ENCODE results near the gene C1D. TPM values are rescaled to one million over a fixed set of nuclear protein-coding genes. Genes with fewer than 3 reads are reported as not detected.
"Not testable (repeated sequence)": the region's sequence is repeated elsewhere in the genome, so short reads cannot be mapped to it uniquely, and the experiment has no call there.

The C1D gene
- total RNA-seq, 4 donors from 2014 or later: 2.2 to 71.8 (median 30.5) TPM

DNA sequence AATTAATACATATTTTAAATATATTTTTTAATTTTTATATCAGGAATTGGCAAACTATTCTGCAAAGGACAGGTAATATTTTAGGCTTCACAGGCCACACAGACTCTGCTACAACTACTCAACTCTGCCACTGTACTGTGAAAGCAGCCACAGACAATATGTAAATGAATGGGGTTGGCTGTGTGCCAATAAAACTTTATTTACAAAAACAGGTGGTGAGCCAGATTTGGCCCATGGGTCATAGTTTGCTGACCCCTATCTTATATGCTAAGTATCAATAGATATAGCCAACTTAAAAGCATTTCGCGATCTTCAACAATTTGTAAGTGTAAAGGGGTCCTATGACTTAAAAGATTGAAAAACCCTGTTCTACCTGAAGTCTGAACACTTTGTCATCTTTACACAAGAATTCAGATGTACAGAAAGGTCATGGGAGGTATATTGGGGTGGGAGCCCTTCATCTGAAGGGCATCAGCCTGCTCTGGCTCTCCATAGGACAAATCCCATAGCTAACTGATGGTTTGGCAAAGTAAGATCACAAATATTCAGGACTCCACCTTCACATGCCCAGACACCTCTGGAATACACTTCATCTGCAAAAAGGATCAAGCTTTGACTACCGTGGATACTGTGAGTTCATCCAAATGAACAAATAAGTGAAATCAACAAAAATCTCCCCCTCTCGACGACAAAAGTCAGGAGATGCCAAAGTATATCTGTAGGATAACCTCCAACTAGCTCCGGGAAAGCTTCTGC lies 65.9 kb downstream of the C1D start:
- Histone ChIP-seq H3K4me1 (no peaks in the 10 kb centered on the region), H3K36me3 (no peaks in the 10 kb centered on the region), H3K27me3 (no peaks in the 10 kb centered on the region), H3K27ac (no peak overlapping the region), H3K9me3 (no peaks in the 10 kb centered on the region), H3K4me3 (no peak overlapping the region)
- 75 to 100% methylated on average over 1 to 6 of the region's 6 CpGs for WGBS, 2 donors (ENCODE audit: low coverage in 1 of 2)
- in situ Hi-C loops (cut with MboI; ENCODE audit: low pct_ligation_motif_present in 1 of 4, low pct_unique_long_range_greater_than_20kb in 1 of 4, low sequenced_read_pairs in 3 of 4): no loop called here
- no peak for TF ChIP-seq CTCF (IDR thresholded peaks at IDR 0.05)
- no peak for TF ChIP-seq POLR2A (IDR thresholded peaks at IDR 0.05)
- no peak for TF ChIP-seq POLR2AphosphoS5 (IDR thresholded peaks at IDR 0.05)
- no peak for TF ChIP-seq EP300 (IDR thresholded peaks at IDR 0.05; ENCODE audit: low read depth)
- intact Hi-C loops (cut with DNase I; ENCODE audit: low total_unique reads): no loop called here
- DNase-seq: no peak

- no peak overlapping the region for H3K4me3 ChIP-seq
- 69% methylated on average over 1 of the region's 1 CpG; no CpG with 5 or more reads in 1 of the 2 donors for WGBS, 2 donors (ENCODE audit: low coverage in 1 of 2)
- in situ Hi-C loops (cut with MboI; ENCODE audit: low pct_ligation_motif_present in 1 of 4, low pct_unique_long_range_greater_than_20kb in 1 of 4, low sequenced_read_pairs in 3 of 4) (no loop called here), intact Hi-C loops (cut with DNase I; ENCODE audit: low total_unique reads) (no loop called here)
- no peak overlapping the region for H3K27ac ChIP-seq
- no peak for DNase-seq
- H3K9me3 ChIP-seq: no peaks in the 10 kb centered on the region
- no peaks in the 10 kb centered on the region for H3K27me3 ChIP-seq
- no peak for TF ChIP-seq EP300 (IDR thresholded peaks at IDR 0.05; ENCODE audit: low read depth)
- TF ChIP-seq POLR2AphosphoS5 (IDR thresholded peaks at IDR 0.05): no peak
- TF ChIP-seq CTCF (IDR thresholded peaks at IDR 0.05): no peak
- TF ChIP-seq POLR2A (IDR thresholded peaks at IDR 0.05): no peak
- no peaks in the 10 kb centered on the region for H3K36me3 ChIP-seq
- H3K4me1 ChIP-seq: no peaks in the 10 kb centered on the region
Observed at GRCh38 chr2:67994716-67995115, 68.1 kb downstream of the C1D start.

- in situ Hi-C loops (cut with MboI; ENCODE audit: low pct_ligation_motif_present in 1 of 4, low pct_unique_long_range_greater_than_20kb in 1 of 4, low sequenced_read_pairs in 3 of 4); H3K9me3 ChIP-seq; H3K27me3 ChIP-seq; H3K27ac ChIP-seq; H3K4me1 ChIP-seq; intact Hi-C loops (cut with DNase I; ENCODE audit: low total_unique reads); H3K4me3 ChIP-seq; DNase-seq; H3K36me3 ChIP-seq: not testable (repeated sequence)
- 85 to 100% methylated on average over 1 to 3 of the region's 3 CpGs for WGBS, 2 donors (ENCODE audit: low coverage in 1 of 2)
Observed at GRCh38 chr2:67994069-67994468, 68.7 kb downstream of the C1D start.

- intact Hi-C loops (cut with DNase I; ENCODE audit: low total_unique reads): no loop called here
- Histone ChIP-seq H3K4me3 (no peak overlapping the region), H3K36me3 (no peaks in the 10 kb centered on the region), H3K9me3 (no peaks in the 10 kb centered on the region), H3K4me1 (no peaks in the 10 kb centered on the region), H3K27ac (no peak overlapping the region), H3K27me3 (no peaks in the 10 kb centered on the region)
- no peak for DNase-seq
- in situ Hi-C loops (cut with MboI; ENCODE audit: low pct_ligation_motif_present in 1 of 4, low pct_unique_long_range_greater_than_20kb in 1 of 4, low sequenced_read_pairs in 3 of 4): no loop called here
- TF ChIP-seq CTCF (IDR thresholded peaks at IDR 0.05): no peak
- no peak for TF ChIP-seq POLR2AphosphoS5 (IDR thresholded peaks at IDR 0.05)
- no peak for TF ChIP-seq POLR2A (IDR thresholded peaks at IDR 0.05)
- no peak for TF ChIP-seq EP300 (IDR thresholded peaks at IDR 0.05; ENCODE audit: low read depth)
- 67 to 83% methylated on average over 1 to 3 of the region's 3 CpGs for WGBS, 2 donors (ENCODE audit: low coverage in 1 of 2)
Observed at GRCh38 chr2:67993329-67993728, 69.5 kb downstream of the C1D start.

- Histone ChIP-seq H3K9me3 (no peaks in the 10 kb centered on the region), H3K4me1 (no peaks in the 10 kb centered on the region), H3K27ac (no peak overlapping the region), H3K4me3 (no peak overlapping the region), H3K36me3 (no peaks in the 10 kb centered on the region), H3K27me3 (no peaks in the 10 kb centered on the region)
- 61 to 65% methylated on average over 2 of the region's 2 CpGs for WGBS, 2 donors (ENCODE audit: low coverage in 1 of 2)
- no peak for DNase-seq
- in situ Hi-C loops (cut with MboI; ENCODE audit: low pct_ligation_motif_present in 1 of 4, low pct_unique_long_range_greater_than_20kb in 1 of 4, low sequenced_read_pairs in 3 of 4) (no loop called here), intact Hi-C loops (cut with DNase I; ENCODE audit: low total_unique reads) (no loop called here)
- TF ChIP-seq POLR2A (IDR thresholded peaks at IDR 0.05): no peak
- no peak for TF ChIP-seq CTCF (IDR thresholded peaks at IDR 0.05)
- TF ChIP-seq EP300 (IDR thresholded peaks at IDR 0.05; ENCODE audit: low read depth): no peak
- TF ChIP-seq POLR2AphosphoS5 (IDR thresholded peaks at IDR 0.05): no peak
Observed at GRCh38 chr2:67991456-67991855, 71.3 kb downstream of the C1D start.
